PFSK-1 (cell line): ENCODE data around the gene METTL17.

Source experiments
- FOXP2 ChIP-seq: optimal IDR thresholded peaks from 2 replicates; pipeline ENCODE3; 2011; ENCODE audit warnings: borderline replicate concordance, control low read depth, inconsistent platforms; ENCODE audit not compliant: insufficient read depth; ENCODE audit errors: extremely low read length, extremely low read depth
- POLR2AphosphoS5 ChIP-seq: IDR thresholded peaks from 2 replicates; pipeline ENCODE4 v1.6.1; 2012; ENCODE audit warnings: low read depth, mild to moderate bottlenecking, control low read depth, low read length, moderate library complexity
- REST ChIP-seq, 2 experiments: IDR thresholded peaks; 2 replicates each; pipeline versions ENCODE4 v1.6.1 to v1.8.0; 2011 to 2012; ENCODE audit warnings: low read depth in 2 of 2, low read length in 2 of 2, control low read depth in 1 of 2, inconsistent platforms in 1 of 2, mild to moderate bottlenecking in 1 of 2, moderate library complexity in 1 of 2; ENCODE audit not compliant: insufficient read depth in 1 of 2
- SIN3A ChIP-seq: IDR thresholded peaks from 2 replicates; pipeline ENCODE4 v1.6.1; 2012; ENCODE audit warnings: mild to moderate bottlenecking, low read length, moderate library complexity, borderline replicate concordance; ENCODE audit not compliant: insufficient read depth
- TAF1 ChIP-seq: IDR thresholded peaks from 2 replicates; pipeline ENCODE4 v1.6.1; 2012; ENCODE audit warnings: low read length, control low read depth, borderline replicate concordance; ENCODE audit not compliant: insufficient read depth

The METTL17 gene

DNA sequence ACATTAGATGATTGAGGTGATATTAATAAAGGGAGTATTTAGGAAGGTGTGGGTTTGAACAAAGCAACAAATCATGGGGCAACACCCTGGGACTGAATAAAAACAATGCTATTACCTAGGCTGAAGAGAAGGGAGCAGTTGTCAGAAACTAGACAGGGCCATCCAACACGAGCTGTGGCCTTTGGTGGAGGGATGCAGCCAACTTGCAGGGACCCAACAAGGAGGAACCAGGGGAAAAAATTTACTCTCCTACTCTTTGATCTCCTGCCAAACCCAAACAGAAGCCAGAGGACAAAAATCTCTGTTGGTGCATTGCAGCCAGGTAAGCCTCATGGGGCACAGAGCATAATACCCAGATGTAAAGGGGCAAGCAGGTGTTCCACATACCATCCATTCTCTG, 21.4 kb downstream of the METTL17 start:
- no peak for TF ChIP-seq POLR2AphosphoS5
- no peak for TF ChIP-seq FOXP2
- no peak for TF ChIP-seq SIN3A
- TF ChIP-seq REST (IDR thresholded peaks at IDR 0.05; ENCODE audit: insufficient read depth in 1 of 2, low read depth in 2 of 2, low read length in 2 of 2) = no peak
- TF ChIP-seq TAF1 = no peak

DNA sequence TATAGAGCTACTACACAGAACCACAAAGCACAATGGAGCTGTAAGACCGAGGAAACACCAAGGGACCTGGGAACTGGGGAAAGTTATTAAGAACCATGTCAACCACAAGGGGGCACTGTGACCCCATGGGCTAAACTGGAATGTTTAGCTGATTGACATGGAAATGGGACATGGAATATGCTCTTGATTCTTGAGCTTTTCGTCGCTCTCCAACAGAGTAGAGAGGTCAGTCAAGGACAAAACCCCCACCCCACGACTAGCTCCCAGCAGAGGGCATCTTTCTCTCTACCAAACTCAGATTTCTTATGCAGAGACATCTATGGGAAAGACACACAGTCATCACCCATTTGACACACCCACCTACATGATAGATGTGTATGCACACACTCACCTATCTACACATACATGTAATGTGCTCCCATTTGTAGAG, 25.0 kb downstream of the METTL17 start:
- TF ChIP-seq FOXP2 (no peak), REST (IDR thresholded peaks at IDR 0.05; ENCODE audit: insufficient read depth in 1 of 2, low read depth in 2 of 2, low read length in 2 of 2) (no peak), TAF1 (no peak), SIN3A (no peak), POLR2AphosphoS5 (no peak)

DNA sequence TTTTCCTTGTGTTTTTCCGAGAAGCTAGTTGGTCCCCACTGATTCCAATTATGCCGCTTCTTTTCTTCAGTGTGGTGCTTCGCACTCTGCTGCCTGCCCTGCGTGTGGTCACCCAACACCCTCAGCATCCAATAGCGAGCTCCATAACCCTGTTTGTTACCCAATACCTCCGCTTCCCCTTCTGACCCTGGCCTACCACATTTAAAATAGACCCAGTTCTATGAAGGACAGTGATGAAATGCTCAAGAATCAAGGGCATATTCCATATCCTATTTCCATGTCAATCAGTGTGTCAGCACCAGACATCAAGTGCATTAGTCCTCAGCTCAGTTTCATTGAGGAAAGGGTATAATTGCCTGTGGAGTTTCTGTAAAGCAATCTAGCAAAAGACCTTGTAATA, 25.5 kb downstream of the METTL17 start:
- no peak for TF ChIP-seq FOXP2
- TF ChIP-seq TAF1 = no peak
- no peak for TF ChIP-seq REST (IDR thresholded peaks at IDR 0.05; ENCODE audit: insufficient read depth in 1 of 2, low read depth in 2 of 2, low read length in 2 of 2)
- TF ChIP-seq POLR2AphosphoS5 = no peak
- TF ChIP-seq SIN3A = no peak

DNA sequence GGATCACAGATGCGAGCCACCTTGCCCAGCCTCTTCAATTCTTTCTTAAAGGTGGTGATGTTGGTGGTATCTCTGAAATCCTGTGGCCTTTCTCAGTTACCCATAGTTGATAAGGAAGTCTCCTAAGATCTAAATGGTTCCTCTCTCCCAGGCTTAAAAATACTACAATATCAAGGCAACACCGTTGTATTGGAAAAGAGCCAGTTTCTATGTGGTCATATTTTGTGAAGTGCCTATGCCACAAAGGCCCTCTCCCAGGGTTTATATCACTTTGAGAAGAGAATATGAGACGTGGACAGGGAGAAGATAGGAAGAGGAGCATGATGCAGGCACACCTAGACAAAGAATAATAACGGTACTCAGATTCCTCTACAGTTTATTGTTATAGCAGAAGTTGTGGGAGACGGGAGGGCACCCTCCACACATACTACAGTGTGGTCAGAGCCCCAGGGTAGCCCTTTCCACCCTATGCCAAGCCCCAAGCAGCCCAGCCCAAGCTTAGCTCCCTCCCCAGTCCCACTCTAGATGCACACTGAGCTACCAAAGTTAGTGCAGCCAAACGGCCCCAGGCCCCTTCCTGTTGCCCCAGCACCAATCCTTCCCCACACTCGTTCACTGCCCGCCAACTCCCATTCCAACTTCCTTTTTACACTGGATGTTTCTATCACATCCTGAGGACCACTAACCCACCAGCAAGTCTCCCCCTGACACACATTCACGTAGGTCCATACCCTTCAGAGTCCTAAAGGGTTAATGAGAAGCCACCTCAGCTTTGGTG, 26.8 kb downstream of the METTL17 start:
- TF ChIP-seq FOXP2 (no peak), SIN3A (no peak), REST (IDR thresholded peaks at IDR 0.05; ENCODE audit: insufficient read depth in 1 of 2, low read depth in 2 of 2, low read length in 2 of 2) (no peak), POLR2AphosphoS5 (no peak), TAF1 (no peak)
